IPS-20b (cell line): ENCODE measurements around the gene ACO1.

Experiments used
- H3K27ac ChIP-seq: one replicate; pipeline ENCODE4 v1.5.1; 2013; ENCODE audit warnings: low read length
- H3K27me3 ChIP-seq: 2 replicates; pipeline ENCODE4 v1.6.1; 2013; ENCODE audit warnings: mild to moderate bottlenecking, low read length, inconsistent platforms; ENCODE audit not compliant: insufficient read depth
- H3K36me3 ChIP-seq: 2 replicates; pipeline ENCODE4 v1.6.1; 2013; ENCODE audit warnings: low read depth, mild to moderate bottlenecking, inconsistent platforms, low read length, moderate library complexity; ENCODE audit not compliant: insufficient read depth
- H3K4me1 ChIP-seq: 2 replicates; pipeline ENCODE4 v1.6.1; 2013; ENCODE audit warnings: mild to moderate bottlenecking, control low read depth, inconsistent platforms, low read length, moderate library complexity; ENCODE audit not compliant: insufficient read depth
- H3K4me3 ChIP-seq: 2 replicates; pipeline ENCODE4 v1.5.1; 2013; ENCODE audit warnings: mild to moderate bottlenecking, low read length, inconsistent platforms
- H3K9ac ChIP-seq: 2 replicates; pipeline ENCODE4 v1.6.1; 2013; ENCODE audit warnings: low read depth, mild to moderate bottlenecking, inconsistent platforms, low read length, moderate library complexity
- H3K9me3 ChIP-seq: 2 replicates; pipeline ENCODE4 v1.6.1; 2013; ENCODE audit warnings: mild to moderate bottlenecking, low read depth, low read length, inconsistent platforms; ENCODE audit not compliant: insufficient read depth

ACO1 gene

GRCh38 chr9:32456564-32456963 is 72.1 kb downstream of the ACO1 start:
- Histone ChIP-seq H3K9ac (no peak overlapping the region), H3K27me3 (no peaks in the 10 kb centered on the region), H3K4me1 (peaks cover 4% of the 10 kb centered on the region; the same call in 1 of the 2 replicates), H3K27ac (no peak overlapping the region), H3K9me3 (no peaks in the 10 kb centered on the region), H3K36me3 (peaks cover 39% of the 10 kb centered on the region), H3K4me3 (no peak overlapping the region)

DNA sequence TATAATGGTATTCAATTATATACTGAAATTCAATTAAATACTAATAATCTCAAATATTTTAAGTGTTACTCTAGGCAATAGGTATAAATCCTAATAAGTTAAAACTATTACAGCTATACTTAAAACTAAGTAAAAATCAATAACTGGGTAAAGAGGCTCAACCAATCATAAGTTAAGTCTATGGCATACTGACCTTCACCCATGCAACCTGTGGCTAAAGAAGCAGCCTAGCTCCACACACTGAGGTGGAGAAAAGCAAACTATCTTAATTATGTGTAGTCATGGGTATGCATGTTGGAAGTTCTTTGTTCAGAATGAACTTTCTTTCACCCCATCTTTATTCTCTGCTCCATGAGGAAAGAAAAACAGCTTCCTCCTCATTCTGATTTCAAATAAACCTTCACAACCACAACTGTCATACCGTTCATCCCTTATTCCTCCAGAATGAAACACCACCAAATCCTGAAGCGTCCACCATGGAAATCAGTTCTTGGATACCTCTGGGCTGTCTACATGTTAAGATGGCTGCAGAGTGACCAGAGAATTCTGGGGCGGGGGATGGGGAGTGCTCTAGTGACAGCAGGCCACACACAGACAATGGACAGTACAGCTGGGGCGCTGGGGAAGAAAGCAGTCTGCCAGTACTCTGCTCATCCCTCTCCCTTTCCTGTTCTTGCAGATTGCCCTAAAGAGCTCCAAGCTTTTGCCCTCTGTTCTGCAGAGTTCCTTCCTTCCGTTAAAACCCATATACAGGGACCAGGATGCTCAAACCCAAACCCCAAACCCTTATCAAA is 79.3 kb downstream of the ACO1 start:
- Histone ChIP-seq H3K9ac (no peak overlapping the region), H3K9me3 (no peaks in the 10 kb centered on the region), H3K4me1 (no peaks in the 10 kb centered on the region), H3K27ac (no peak overlapping the region), H3K4me3 (no peak overlapping the region), H3K27me3 (no peaks in the 10 kb centered on the region), H3K36me3 (peaks cover 6% of the 10 kb centered on the region; the same call in 1 of the 2 replicates)

DNA sequence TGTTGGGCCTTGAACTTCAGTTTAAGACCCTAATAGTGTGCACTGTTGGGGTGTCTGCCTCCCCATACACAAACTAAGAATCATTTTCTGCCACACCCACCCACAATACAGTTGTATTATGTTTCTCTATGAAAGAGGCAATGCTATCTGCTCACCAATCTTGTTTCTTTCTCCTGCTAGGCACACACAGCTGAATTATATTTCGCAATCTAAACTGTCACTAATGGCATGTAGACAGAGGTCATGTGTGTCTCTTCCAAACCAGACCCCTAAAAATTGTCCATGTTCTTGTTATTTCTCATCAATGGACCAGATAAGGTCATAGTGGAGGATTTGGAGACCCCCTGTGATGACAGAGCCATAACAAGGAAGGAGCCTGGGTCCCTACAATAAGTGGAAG is 84.3 kb downstream of the ACO1 start:
- Histone ChIP-seq H3K27me3 (no peaks in the 10 kb centered on the region), H3K36me3 (0 out of 2 replicates have a peak, but pooled peaks cover 4% of the 10 kb centered on the region), H3K4me3 (no peak overlapping the region), H3K4me1 (no peaks in the 10 kb centered on the region), H3K9ac (no peak overlapping the region), H3K9me3 (no peaks in the 10 kb centered on the region), H3K27ac (no peak overlapping the region)

GRCh38 chr9:32472344-32472743 is 87.9 kb downstream of the ACO1 start:
- no peaks in the 10 kb centered on the region for H3K27me3 ChIP-seq
- peaks cover 17% of the 10 kb centered on the region; the same call in 1 of the 2 replicates for H3K36me3 ChIP-seq
- H3K9ac ChIP-seq = no peak overlapping the region
- H3K27ac ChIP-seq = no peak overlapping the region
- no peak overlapping the region for H3K4me3 ChIP-seq
- H3K4me1 ChIP-seq = no peaks in the 10 kb centered on the region
- H3K9me3 ChIP-seq = no peaks in the 10 kb centered on the region

DNA sequence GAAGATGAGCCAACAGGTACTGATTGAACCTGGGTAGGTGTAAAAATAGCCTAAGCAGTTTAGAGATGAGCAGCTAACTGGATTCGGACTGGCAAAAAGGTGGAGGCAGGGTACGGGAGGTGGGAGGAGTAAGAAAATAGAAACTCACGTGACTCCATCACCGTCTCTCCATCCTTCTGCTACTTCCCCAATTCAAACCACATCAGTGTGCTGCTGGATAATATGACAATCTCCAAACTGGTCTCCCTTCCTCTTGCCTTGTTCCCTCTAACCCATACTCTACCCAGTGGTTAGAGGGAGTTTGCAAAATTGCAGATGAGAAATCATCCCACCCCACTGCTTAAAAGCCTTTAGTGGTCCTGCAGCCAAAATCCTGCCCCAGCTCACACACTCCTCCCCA is 98.9 kb downstream of the ACO1 start:
- no peak overlapping the region for H3K9ac ChIP-seq

GRCh38 chr9:32486839-32487562 is 102.6 kb downstream of the ACO1 start:
- H3K4me3 ChIP-seq = no peak overlapping the region
- H3K4me1 ChIP-seq = no peaks in the 10 kb centered on the region
- peaks cover 44% of the 10 kb centered on the region for H3K36me3 ChIP-seq
- no peaks in the 10 kb centered on the region for H3K9me3 ChIP-seq
- no peak overlapping the region for H3K27ac ChIP-seq
- H3K27me3 ChIP-seq = no peaks in the 10 kb centered on the region
- H3K9ac ChIP-seq = no peak overlapping the region

More for the DNA sequence above, 98.9 kb downstream of the ACO1 start:
- Histone ChIP-seq H3K27ac (no peak overlapping the region), H3K9me3 (no peaks in the 10 kb centered on the region), H3K4me1 (no peaks in the 10 kb centered on the region), H3K36me3 (peaks cover 45% of the 10 kb centered on the region), H3K27me3 (no peaks in the 10 kb centered on the region), H3K4me3 (no peak overlapping the region)

DNA sequence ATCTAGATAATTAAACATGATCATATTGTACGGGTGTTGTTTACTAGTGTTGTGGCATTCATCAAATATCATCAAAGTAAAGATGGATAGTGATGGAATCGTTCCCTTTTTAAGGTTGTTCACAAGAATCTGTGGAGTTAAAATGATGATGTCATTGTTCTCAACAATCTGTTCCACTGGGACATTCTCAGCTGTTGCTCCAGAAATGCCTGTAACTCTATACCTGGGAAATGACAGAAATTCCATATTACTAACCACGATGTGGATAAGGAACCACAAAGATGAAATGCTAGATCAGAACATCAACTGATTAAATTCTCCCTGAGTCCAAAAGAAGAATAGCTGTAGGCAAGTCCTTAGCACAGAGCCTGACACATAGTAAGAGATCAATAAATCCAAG is 103.5 kb downstream of the ACO1 start:
- H3K9me3 ChIP-seq = no peaks in the 10 kb centered on the region
- no peaks in the 10 kb centered on the region for H3K4me1 ChIP-seq
- no peak overlapping the region for H3K4me3 ChIP-seq
- H3K9ac ChIP-seq = no peak overlapping the region
- H3K36me3 ChIP-seq = peaks cover 40% of the 10 kb centered on the region
- no peaks in the 10 kb centered on the region for H3K27me3 ChIP-seq
- H3K27ac ChIP-seq = no peak overlapping the region

GRCh38 chr9:32490601-32491000 is 106.2 kb downstream of the ACO1 start:
- H3K4me1 ChIP-seq = no peaks in the 10 kb centered on the region
- H3K9me3 ChIP-seq = no peaks in the 10 kb centered on the region
- no peaks in the 10 kb centered on the region for H3K27me3 ChIP-seq
- no peak overlapping the region for H3K4me3 ChIP-seq
- H3K36me3 ChIP-seq = peaks cover 23% of the 10 kb centered on the region
- H3K9ac ChIP-seq = no peak overlapping the region
- no peak overlapping the region for H3K27ac ChIP-seq

GRCh38 chr9:32497921-32498320 is 113.5 kb downstream of the ACO1 start:
- Histone ChIP-seq H3K27ac (no peak overlapping the region), H3K4me3 (no peak overlapping the region), H3K36me3 (peaks cover 4% of the 10 kb centered on the region), H3K4me1 (peaks cover 3% of the 10 kb centered on the region; the same call in 1 of the 2 replicates), H3K9ac (no peak overlapping the region), H3K9me3 (no peaks in the 10 kb centered on the region), H3K27me3 (no peaks in the 10 kb centered on the region)

DNA sequence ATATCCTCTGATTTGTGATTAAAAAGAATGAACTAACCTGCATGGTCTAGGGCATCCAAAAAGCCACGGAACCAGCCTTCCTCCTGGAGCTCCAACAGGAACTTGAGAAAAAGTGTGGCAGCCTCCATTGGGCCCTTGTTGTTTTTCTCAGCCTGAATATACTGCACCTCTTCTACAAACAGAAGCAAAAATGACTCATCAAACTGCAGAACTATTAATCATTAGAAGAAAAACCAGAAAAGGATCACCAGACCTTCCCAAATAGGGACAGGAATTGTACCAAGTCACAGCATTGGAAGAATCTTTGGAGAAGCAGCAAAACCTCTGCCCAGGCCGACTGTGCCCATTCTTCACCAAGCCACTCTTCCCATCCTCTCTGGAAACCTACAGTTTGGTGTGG is 116.3 kb downstream of the ACO1 start:
- no peaks in the 10 kb centered on the region for H3K27me3 ChIP-seq
- peaks cover 4% of the 10 kb centered on the region for H3K36me3 ChIP-seq
- no peak overlapping the region for H3K9ac ChIP-seq
- H3K9me3 ChIP-seq = no peaks in the 10 kb centered on the region
- H3K4me3 ChIP-seq = no peak overlapping the region
- peaks cover 8% of the 10 kb centered on the region; the same call in 1 of the 2 replicates for H3K4me1 ChIP-seq
- H3K27ac ChIP-seq = no peak overlapping the region

DNA sequence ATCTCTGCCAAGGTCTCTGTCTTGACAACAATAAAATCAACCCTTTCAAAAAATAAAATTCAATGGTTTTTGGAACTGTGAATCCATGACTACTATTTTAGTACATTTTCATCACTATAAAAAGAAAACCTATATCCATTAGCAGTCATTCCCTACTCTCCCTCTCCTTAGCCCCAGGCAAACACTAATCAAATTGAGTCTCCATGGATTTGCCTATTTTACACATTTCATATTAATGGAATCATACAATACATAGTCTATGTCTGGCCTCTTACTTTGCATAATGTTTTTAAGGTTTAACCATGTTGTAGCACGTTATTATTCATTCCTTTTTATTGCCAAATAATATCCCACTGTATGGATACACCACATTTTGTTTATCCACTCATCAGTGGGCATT is 117.4 kb downstream of the ACO1 start:
- no peak overlapping the region for H3K27ac ChIP-seq
- no peak overlapping the region for H3K4me3 ChIP-seq
- H3K4me1 ChIP-seq = peaks cover 8% of the 10 kb centered on the region; the same call in 1 of the 2 replicates
- H3K36me3 ChIP-seq = peaks cover 4% of the 10 kb centered on the region
- H3K27me3 ChIP-seq = no peaks in the 10 kb centered on the region
- H3K9ac ChIP-seq = no peak overlapping the region
- no peaks in the 10 kb centered on the region for H3K9me3 ChIP-seq

GRCh38 chr9:32502464-32502863 is 118.0 kb downstream of the ACO1 start:
- H3K9ac ChIP-seq = no peak overlapping the region
- no peak overlapping the region for H3K27ac ChIP-seq
- peaks cover 4% of the 10 kb centered on the region for H3K36me3 ChIP-seq
- H3K9me3 ChIP-seq = no peaks in the 10 kb centered on the region
- no peaks in the 10 kb centered on the region for H3K27me3 ChIP-seq
- H3K4me1 ChIP-seq = peaks cover 8% of the 10 kb centered on the region; the same call in 1 of the 2 replicates
- H3K4me3 ChIP-seq = no peak overlapping the region
